SK-N-SH (cell line): Measurements from ENCODE around the gene PBX3. TPM values are rescaled to one million over a fixed set of nuclear protein-coding genes. Genes with fewer than 3 reads are reported as not detected.
A peak's percentile ranks its signal among the peaks of the same experiment; 100 is the strongest.

Experiments
- CTCF ChIA-PET: fragments of 300-600, 350-600 bp; formaldehyde crosslinking; extraction: SDS; loops from one replicate; lab custom pipeline; 2021; lab: Yijun Ruan, JAX
- POLR2A ChIA-PET: fragments of 350-600 bp; sonication (Branson Sonifier 250); formaldehyde crosslinking; extraction: SDS; loops from one replicate; lab custom pipeline; 2020; ENCODE audit warnings: antibody characterized with exemption, inconsistent platforms; lab: Yijun Ruan, JAX
- DNase-seq: peaks from one replicate; pipeline ENCODE4 v3.0.0; 2012
- H2AFZ ChIP-seq: fragments of 200-600 bp; sonication (generic); 2 replicates; pipeline ENCODE4 v1.8.1; 2016; ENCODE audit warnings: antibody characterized with exemption, mild to moderate bottlenecking, low read depth
- H3F3A ChIP-seq: fragments of 200-600 bp; sonication (generic); replicated peaks from 2 replicates; pipeline ENCODE3; 2016; ENCODE audit warnings: antibody characterized with exemption, mild to moderate bottlenecking; ENCODE audit not compliant: insufficient read depth
- H3K27ac ChIP-seq, 2 experiments: fragments of 200-500 bp in 1 of 2; fragments of 200-600 bp in 1 of 2; sonication (Bioruptor generic) in 1 of 2; sonication (generic), shearing (Covaris generic) in 1 of 2; 2 replicates each; pipeline versions ENCODE4 v1.5.1 to v1.6.1; 2014 to 2016; ENCODE audit warnings: low read depth in 2 of 2, inconsistent platforms in 1 of 2, low read length in 1 of 2, mild to moderate bottlenecking in 1 of 2, mixed read lengths in 1 of 2
- H3K27me3 ChIP-seq: fragments of 200-600 bp; sonication (generic), shearing (Covaris generic); 2 replicates; pipeline ENCODE4 v1.6.1; 2016; ENCODE audit warnings: mixed run types; ENCODE audit not compliant: insufficient read depth
- H3K36me3 ChIP-seq, 2 experiments: fragments of 200-500 bp in 1 of 2; fragments of 200-600 bp in 1 of 2; sonication (Bioruptor generic) in 1 of 2; sonication (generic) in 1 of 2; replicated peaks in 1 of 2; 2 replicates each; pipeline versions ENCODE3 to v1.5.1; 2014 to 2016; ENCODE audit warnings: low read length in 1 of 2, mild to moderate bottlenecking in 1 of 2; ENCODE audit not compliant: insufficient read depth in 2 of 2, control insufficient read depth in 1 of 2
- H3K4me1 ChIP-seq, 2 experiments: fragments of 200-500 bp in 1 of 2; fragments of 200-600 bp in 1 of 2; sonication (Bioruptor generic) in 1 of 2; sonication (generic), shearing (Covaris generic) in 1 of 2; 2 replicates each; pipeline versions ENCODE4 v1.5.1 to v1.6.1; 2014 to 2016; ENCODE audit warnings: low read depth in 1 of 2, low read length in 1 of 2, mixed run types in 1 of 2; ENCODE audit not compliant: insufficient read depth in 2 of 2, control insufficient read depth in 1 of 2
- H3K4me2 ChIP-seq: fragments of 200-600 bp; sonication (generic), shearing (Covaris generic); 2 replicates; pipeline ENCODE4 v1.6.1; 2017; ENCODE audit warnings: mixed run types
- H3K4me3 ChIP-seq, 2 experiments: fragments of 200-500 bp in 1 of 2; fragments of 200-600 bp in 1 of 2; sonication (Bioruptor generic) in 1 of 2; sonication (generic), shearing (Covaris generic) in 1 of 2; 2 replicates each; pipeline versions ENCODE4 v1.5.1 to v1.8.1; 2014 to 2016; ENCODE audit warnings: low read depth in 2 of 2, inconsistent platforms in 1 of 2, low read length in 1 of 2, mild to moderate bottlenecking in 1 of 2, mixed read lengths in 1 of 2, moderate library complexity in 1 of 2
- H3K79me2 ChIP-seq: fragments of 200-600 bp; sonication (generic); 2 replicates; pipeline ENCODE4 v1.8.1; 2017; ENCODE audit warnings: mild to moderate bottlenecking; ENCODE audit not compliant: insufficient read depth
- H3K9ac ChIP-seq: fragments of 200-600 bp; sonication (generic); 2 replicates; pipeline ENCODE4 v1.6.1; 2017; ENCODE audit warnings: mixed run types
- H3K9me2 ChIP-seq: fragments of 200-600 bp; sonication (generic); 2 replicates; pipeline ENCODE4 v1.6.1; 2017; ENCODE audit warnings: mixed run types
- H3K9me3 ChIP-seq: fragments of 200-600 bp; sonication (generic); 2 replicates; pipeline ENCODE4 v1.6.1; 2017; ENCODE audit warnings: mixed run types, mild to moderate bottlenecking, moderate library complexity
- H4K20me1 ChIP-seq: fragments of 200-600 bp; sonication (generic); 2 replicates; pipeline ENCODE4 v1.6.1; 2017; ENCODE audit warnings: mild to moderate bottlenecking, mixed run types; ENCODE audit not compliant: insufficient read depth
- CHD2 ChIP-seq: fragments of 150-350 bp; IDR thresholded peaks from 2 replicates; pipeline ENCODE4 v1.6.1; 2018; ENCODE audit warnings: low read length; ENCODE audit not compliant: partially characterized antibody
- ELF1 ChIP-seq: IDR thresholded peaks from 2 replicates; pipeline ENCODE4 v1.4.0; 2012
- EP300 ChIP-seq, 2 experiments: IDR thresholded peaks; 2 replicates each; pipeline versions ENCODE4 v1.4.0 to v1.6.1; 2012; ENCODE audit warnings: borderline replicate concordance in 1 of 2, low read depth in 1 of 2, low read length in 1 of 2
- EZH2phosphoT487 ChIP-seq: fragments of 200-600 bp; sonication (generic); IDR thresholded peaks from 2 replicates; pipeline ENCODE4 v1.6.1; 2017; ENCODE audit warnings: low read depth, mixed run types, mild to moderate bottlenecking, antibody characterized with exemption, moderate library complexity, borderline replicate concordance
- FOXM1 ChIP-seq: IDR thresholded peaks from 2 replicates; pipeline ENCODE4 v1.4.0; 2012; ENCODE audit warnings: low read depth, mild to moderate bottlenecking
- GATA2 ChIP-seq: sonication (generic); formaldehyde crosslinking; IDR thresholded peaks from 2 replicates; pipeline ENCODE4 v1.5.0; 2020; ENCODE audit warnings: mild to moderate bottlenecking, missing genetic modification reagents
- JUND ChIP-seq: IDR thresholded peaks from 2 replicates; pipeline ENCODE4 v1.4.0; 2012
- MAX ChIP-seq: IDR thresholded peaks from 2 replicates; pipeline ENCODE4 v1.4.0; 2012; ENCODE audit warnings: low read depth
- MXI1 ChIP-seq: IDR thresholded peaks from 2 replicates; pipeline ENCODE4 v1.6.1; 2012; ENCODE audit warnings: mild to moderate bottlenecking, low read depth, low read length, improper control_type of control experiment
- NFIC ChIP-seq: IDR thresholded peaks from 2 replicates; pipeline ENCODE4 v1.4.0; 2012; ENCODE audit warnings: borderline replicate concordance
- NRF1 ChIP-seq: IDR thresholded peaks from 2 replicates; pipeline ENCODE4 v1.6.1; 2012; ENCODE audit warnings: low read depth, mild to moderate bottlenecking, low read length
- PBX3 ChIP-seq: IDR thresholded peaks from 2 replicates; pipeline ENCODE4; 2012
- RCOR1 ChIP-seq: fragments of 150-350 bp; IDR thresholded peaks from 2 replicates; pipeline ENCODE4 v1.6.1; 2017; ENCODE audit warnings: antibody characterized with exemption, low read length
- RFX5 ChIP-seq: IDR thresholded peaks from 2 replicates; pipeline ENCODE4 v1.6.1; 2012; ENCODE audit warnings: mild to moderate bottlenecking, improper control_type of control experiment, low read length
- SIN3A ChIP-seq: IDR thresholded peaks from 2 replicates; pipeline ENCODE4 v1.6.1; 2012; ENCODE audit warnings: low read depth, mild to moderate bottlenecking, low read length, moderate library complexity, borderline replicate concordance
- TCF12 ChIP-seq: IDR thresholded peaks from 2 replicates; pipeline ENCODE4 v1.4.0; 2012
- TEAD4 ChIP-seq: IDR thresholded peaks from 2 replicates; pipeline ENCODE4 v1.4.0; 2012; ENCODE audit warnings: mild to moderate bottlenecking, borderline replicate concordance; ENCODE audit not compliant: insufficient read depth
- USF2 ChIP-seq: fragments of 150-350 bp; IDR thresholded peaks from 2 replicates; pipeline ENCODE4 v1.6.1; 2017; ENCODE audit warnings: antibody characterized with exemption, low read length, low read depth, borderline replicate concordance
- YY1 ChIP-seq: IDR thresholded peaks from 2 replicates; pipeline ENCODE4 v1.4.0; 2012; ENCODE audit warnings: low read depth, mild to moderate bottlenecking
- ZBTB33 ChIP-seq: IDR thresholded peaks from 2 replicates; pipeline ENCODE4 v1.4.0; 2012; ENCODE audit warnings: low read depth, borderline replicate concordance
- whole genome bisulfite sequencing: methylation state at CpG from one replicate; pipeline ENCODE4 v1.1.6; 2017; ENCODE audit warnings: low lambda C conversion rate; 5-methylcytosine and 5-hydroxymethylcytosine counted together
- polyA plus RNA-seq, 3 experiments: library from polyadenylated mRNA; depleted of rRNA; stranded (reverse); fragments of >200 nt; gene quantifications; 2 replicates each; pipeline ENCODE4 v1.2.3, GENCODE V29; 2012

Gene PBX3
- polyA plus RNA-seq, 1 of the 3 experiments (the other 2 are of a cell fraction): 73.0 TPM

- CTCF ChIA-PET: no interaction called here
Observed at GRCh38 chr9:125999504-125999881, 252.3 kb downstream of the PBX3 start.

More at GRCh38 chr9:125999504-125999881, 252.3 kb downstream of the PBX3 start:
- Histone ChIP-seq H3K9me3 (no peaks in the 10 kb centered on the region), H3K4me1 (peaks cover 0 to 6% of the 10 kb centered on the region in 2 experiments; a peak in 1 of 4 replicates), H3F3A (no peaks in the 10 kb centered on the region), H3K4me3 (no peak overlapping the region), H3K27ac (no peak overlapping the region), H4K20me1 (no peaks in the 10 kb centered on the region), H3K36me3 (no peaks in the 10 kb centered on the region), H3K79me2 (no peaks in the 10 kb centered on the region), H3K9me2 (no peaks in the 10 kb centered on the region), H2AFZ (no peak overlapping the region), H3K4me2 (no peak overlapping the region), H3K27me3 (no peaks in the 10 kb centered on the region), H3K9ac (no peak overlapping the region)
- DNase-seq: peak; percentile 24
- WGBS: 43% methylated on average over 1 of the region's 2 CpGs
- no peak for TF ChIP-seq YY1
- TF ChIP-seq NFIC: no peak
- no peak for TF ChIP-seq MAX
- TF ChIP-seq TEAD4: no peak
- TF ChIP-seq GATA2 (CRISPR knock-in tag): no peak
- no peak for TF ChIP-seq ELF1
- no peak for TF ChIP-seq PBX3
- TF ChIP-seq RFX5: no peak
- TF ChIP-seq RCOR1: no peak
- no peak for TF ChIP-seq ZBTB33
- no peak for TF ChIP-seq TCF12
- TF ChIP-seq FOXM1: no peak
- TF ChIP-seq NRF1: no peak
- TF ChIP-seq JUND: no peak
- TF ChIP-seq USF2: no peak
- no peak for TF ChIP-seq SIN3A
- no peak for TF ChIP-seq CHD2
- no peak for TF ChIP-seq EP300 (IDR thresholded peaks at IDR 0.05; ENCODE audit: borderline replicate concordance in 1 of 2, low read depth in 1 of 2, low read length in 1 of 2)
- TF ChIP-seq MXI1: no peak
- TF ChIP-seq EZH2phosphoT487: no peak
- POLR2A ChIA-PET: no interaction called here
